ENCODE measurements around the gene VSX1.

The VSX1 gene

GRCh38 chr20:25081730-25082497, at the start of gene VSX1:
Gene VSX1, minus strand, starts transcription at chr20:25082141. Its CDS starts 45 bp downstream, at chr20:25082096.
- no peak for DNase-seq

GRCh38 chr20:25129908-25130307, 48.0 kb upstream of the VSX1 start:
- no peak for DNase-seq

GRCh38 chr20:25129428-25129827, 47.5 kb upstream of the VSX1 start:
- no peak for DNase-seq

GRCh38 chr20:25128649-25129048, 46.7 kb upstream of the VSX1 start:
- DNase-seq, result no peak

- no peak for DNase-seq
Observed at GRCh38 chr20:25127761-25128537, 46.0 kb upstream of the VSX1 start.

GRCh38 chr20:25126204-25127029, 44.5 kb upstream of the VSX1 start:
- DNase-seq, result no peak

- DNase-seq, result no peak
Observed at GRCh38 chr20:25125636-25126035, 43.7 kb upstream of the VSX1 start.

GRCh38 chr20:25120920-25121319, 39.0 kb upstream of the VSX1 start:
- DNase-seq, result no peak

GRCh38 chr20:25120457-25120856, 38.5 kb upstream of the VSX1 start:
- DNase-seq, result no peak

GRCh38 chr20:25118529-25118928, 36.6 kb upstream of the VSX1 start:
- no peak for DNase-seq

- no peak for DNase-seq
Observed at GRCh38 chr20:25117990-25118389, 36.0 kb upstream of the VSX1 start.

GRCh38 chr20:25116739-25117458, 35.0 kb upstream of the VSX1 start:
- DNase-seq, result no peak

- DNase-seq, result no peak
Observed at GRCh38 chr20:25103526-25103925, 21.6 kb upstream of the VSX1 start.

GRCh38 chr20:25100914-25101313, 19.0 kb upstream of the VSX1 start:
- DNase-seq, result no peak

GRCh38 chr20:25099601-25100140, 17.7 kb upstream of the VSX1 start:
- no peak for DNase-seq

- no peak for DNase-seq
Observed at GRCh38 chr20:25097498-25097897, 15.6 kb upstream of the VSX1 start.

- peak; percentile 93 for DNase-seq
Observed at GRCh38 chr20:25090492-25091429, 8.8 kb upstream of the VSX1 start.

- no peak for DNase-seq
Observed at GRCh38 chr20:25089662-25090061, 7.7 kb upstream of the VSX1 start.

GRCh38 chr20:25089096-25089495, 7.2 kb upstream of the VSX1 start:
- no peak for DNase-seq

GRCh38 chr20:25088267-25088666, 6.3 kb upstream of the VSX1 start:
- no peak for DNase-seq
